BJ (cell line): Measurements from ENCODE around the gene SUPT20HL2. TPM values are rescaled to one million over a fixed set of nuclear protein-coding genes. Genes with fewer than 3 reads are reported as not detected.

Experiments used
- CTCF ChIA-PET: fragments of 350-600 bp; formaldehyde crosslinking; extraction: SDS; loops from one replicate; lab custom pipeline; 2021; ENCODE audit warnings: antibody characterized with exemption, inconsistent platforms; lab: Yijun Ruan, JAX
- POLR2A ChIA-PET: fragments of 300-600 bp; sonication (Branson Sonifier 250); formaldehyde crosslinking; extraction: SDS; loops from one replicate; lab custom pipeline; 2021; ENCODE audit warnings: antibody characterized with exemption; lab: Charles Lee
- DNase-seq: peaks from one replicate; pipeline ENCODE4 v3.0.0-alpha.2; 2011; ENCODE audit warnings: low read depth
- H3K27me3 ChIP-seq: 2 replicates; pipeline ENCODE4 v1.6.0; 2011; ENCODE audit warnings: low read length; ENCODE audit not compliant: control insufficient read depth, insufficient read depth
- H3K36me3 ChIP-seq: 2 replicates; pipeline ENCODE4 v1.5.1; 2011; ENCODE audit warnings: low read length; ENCODE audit not compliant: control insufficient read depth, insufficient read depth
- H3K4me3 ChIP-seq: 2 replicates; pipeline ENCODE4 v1.5.1; 2011; ENCODE audit warnings: low read depth, mild to moderate bottlenecking, control low read depth, low read length
- polyA plus RNA-seq: library from polyadenylated mRNA; depleted of rRNA; stranded (reverse); fragments of >200 nt; gene quantifications from 2 replicates; pipeline ENCODE4 v1.2.3, GENCODE V29; 2011
- TF ChIP-seq, protein P1 (sequence below): IDR thresholded peaks from 2 replicates; pipeline ENCODE4 v1.5.1; 2011; ENCODE audit warnings: low read depth, mild to moderate bottlenecking, control low read depth, inconsistent platforms, low read length, moderate library complexity; ENCODE audit not compliant: insufficient read depth

The SUPT20HL2 gene
- polyA plus RNA-seq, 1 experiment, result not detected

- Histone ChIP-seq H3K27me3 (no peaks in the 10 kb centered on the region), H3K4me3 (no peak overlapping the region), H3K36me3 (no peaks in the 10 kb centered on the region)
- CTCF ChIA-PET, result interaction anchor here (0.9 to 1.5 kb wide), 3 partner anchors 12 to 23 kb away, joined by 3 to 4 read pairs (median 3); no protein-coding TSS in a partner anchor
- TF ChIP-seq, protein P1, sequence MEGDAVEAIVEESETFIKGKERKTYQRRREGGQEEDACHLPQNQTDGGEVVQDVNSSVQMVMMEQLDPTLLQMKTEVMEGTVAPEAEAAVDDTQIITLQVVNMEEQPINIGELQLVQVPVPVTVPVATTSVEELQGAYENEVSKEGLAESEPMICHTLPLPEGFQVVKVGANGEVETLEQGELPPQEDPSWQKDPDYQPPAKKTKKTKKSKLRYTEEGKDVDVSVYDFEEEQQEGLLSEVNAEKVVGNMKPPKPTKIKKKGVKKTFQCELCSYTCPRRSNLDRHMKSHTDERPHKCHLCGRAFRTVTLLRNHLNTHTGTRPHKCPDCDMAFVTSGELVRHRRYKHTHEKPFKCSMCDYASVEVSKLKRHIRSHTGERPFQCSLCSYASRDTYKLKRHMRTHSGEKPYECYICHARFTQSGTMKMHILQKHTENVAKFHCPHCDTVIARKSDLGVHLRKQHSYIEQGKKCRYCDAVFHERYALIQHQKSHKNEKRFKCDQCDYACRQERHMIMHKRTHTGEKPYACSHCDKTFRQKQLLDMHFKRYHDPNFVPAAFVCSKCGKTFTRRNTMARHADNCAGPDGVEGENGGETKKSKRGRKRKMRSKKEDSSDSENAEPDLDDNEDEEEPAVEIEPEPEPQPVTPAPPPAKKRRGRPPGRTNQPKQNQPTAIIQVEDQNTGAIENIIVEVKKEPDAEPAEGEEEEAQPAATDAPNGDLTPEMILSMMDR, result no peak
- POLR2A ChIA-PET, result no interaction called here
- DNase-seq, result no peak
These were observed 31.3 kb downstream of the SUPT20HL2 start for GRCh38 chrX:24282381-24283126.

- ChIA-PET POLR2A (no interaction called here), CTCF (no interaction called here)
- Histone ChIP-seq H3K36me3 (no peaks in the 10 kb centered on the region), H3K27me3 (no peaks in the 10 kb centered on the region), H3K4me3 (no peak overlapping the region)
- no peak for DNase-seq
- TF ChIP-seq, protein P1, result no peak
These were observed 36.5 kb downstream of the SUPT20HL2 start for GRCh38 chrX:24277405-24277804.

GRCh38 chrX:24276015-24276414, 37.9 kb downstream of the SUPT20HL2 start:
- CTCF ChIA-PET, result no interaction called here
- POLR2A ChIA-PET, result no interaction called here

GRCh38 chrX:24271262-24271661, 42.6 kb downstream of the SUPT20HL2 start:
- DNase-seq, result no peak
- Histone ChIP-seq H3K36me3 (no peaks in the 10 kb centered on the region), H3K4me3 (no peak overlapping the region), H3K27me3 (no peaks in the 10 kb centered on the region)
- POLR2A ChIA-PET, result no interaction called here
- TF ChIP-seq, protein P1, result no peak
- CTCF ChIA-PET, result no interaction called here

More at GRCh38 chrX:24276015-24276414, 37.9 kb downstream of the SUPT20HL2 start:
- H3K4me3 ChIP-seq, result no peak overlapping the region
- TF ChIP-seq, protein P1, result no peak
- H3K27me3 ChIP-seq, result no peaks in the 10 kb centered on the region
- H3K36me3 ChIP-seq, result no peaks in the 10 kb centered on the region
- DNase-seq, result no peak

- ChIA-PET POLR2A (interaction anchor here (0.6 kb wide), 1 partner anchor 232 kb away, joined by 13 read pairs; no protein-coding TSS in a partner anchor), CTCF (interaction anchor here (1.1 to 1.2 kb wide), 3 partner anchors 9 to 127 kb away, joined by 3 to 4 read pairs (median 3); no protein-coding TSS in a partner anchor)
- H3K4me3 ChIP-seq, result no peak overlapping the region
- no peak for DNase-seq
- H3K27me3 ChIP-seq, result no peaks in the 10 kb centered on the region
- TF ChIP-seq, protein P1, result no peak
- no peaks in the 10 kb centered on the region for H3K36me3 ChIP-seq
These were observed 45.1 kb downstream of the SUPT20HL2 start for GRCh38 chrX:24268786-24269185.
